ENCODE measurements around the gene DOK1. TPM values are rescaled to one million over a fixed set of nuclear protein-coding genes. Genes with fewer than 3 reads are reported as not detected.
A peak's percentile ranks its signal among the peaks of the same experiment; 100 is the strongest.
"Not testable (repeated sequence)": the region's sequence is repeated elsewhere in the genome, so short reads cannot be mapped to it uniquely, and the experiment has no call there.

The DOK1 gene
- polyA plus RNA-seq, 10 donors = 5.3 to 8.4 (median 6.4) TPM

DNA sequence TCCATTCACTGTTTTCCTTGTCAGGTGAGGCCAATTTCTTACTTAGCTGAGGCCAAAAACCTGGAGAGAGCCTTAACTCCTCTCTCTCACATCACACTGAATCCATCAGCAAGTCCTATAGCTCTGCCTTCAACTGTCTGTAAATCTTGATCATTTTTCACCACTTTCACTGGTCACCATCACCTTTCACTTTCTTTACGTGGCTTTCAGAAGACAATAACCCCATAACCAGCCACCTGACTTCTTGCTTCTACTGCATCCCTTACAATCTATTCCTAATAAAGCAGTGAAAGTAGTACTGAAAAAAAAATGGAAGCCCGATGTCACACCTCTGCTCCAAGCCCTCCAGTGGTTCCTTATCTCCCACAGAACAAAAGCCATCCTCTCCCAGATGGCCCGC is 8.5 kb upstream of the DOK1 start:
- no peak for DNase-seq

DNA sequence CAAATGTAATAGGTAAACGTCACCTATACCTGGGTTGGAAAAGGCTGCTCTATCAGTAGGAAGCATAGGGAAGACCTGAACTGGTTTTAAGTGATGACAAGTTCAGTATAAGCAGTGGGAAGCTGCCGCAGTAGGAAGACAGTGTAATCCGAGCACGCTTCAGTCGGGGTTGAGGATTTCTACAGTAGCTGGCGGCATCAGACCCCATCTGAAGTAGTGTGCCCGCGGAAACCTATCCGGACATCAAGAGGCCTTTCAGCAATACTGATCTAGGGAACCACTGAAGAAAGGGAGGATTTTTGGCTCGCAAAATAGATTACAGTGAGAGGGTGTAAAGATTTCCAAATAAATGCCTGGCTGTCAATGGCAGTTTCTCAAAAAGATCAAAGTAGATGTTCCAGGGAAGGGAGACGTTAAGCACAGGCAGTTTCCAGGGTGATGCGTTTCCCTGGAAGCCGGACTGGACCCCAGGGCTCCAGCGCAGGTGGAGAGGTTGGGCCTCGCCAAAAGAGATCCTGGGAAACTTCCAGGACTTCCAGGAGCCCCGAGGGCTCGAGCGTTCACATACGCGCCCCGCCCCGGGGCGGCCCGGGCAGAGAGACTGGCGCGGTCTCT is 6.1 kb upstream of the DOK1 start:
- peak in 1 of 3 donors; percentile 85 for DNase-seq

DNA sequence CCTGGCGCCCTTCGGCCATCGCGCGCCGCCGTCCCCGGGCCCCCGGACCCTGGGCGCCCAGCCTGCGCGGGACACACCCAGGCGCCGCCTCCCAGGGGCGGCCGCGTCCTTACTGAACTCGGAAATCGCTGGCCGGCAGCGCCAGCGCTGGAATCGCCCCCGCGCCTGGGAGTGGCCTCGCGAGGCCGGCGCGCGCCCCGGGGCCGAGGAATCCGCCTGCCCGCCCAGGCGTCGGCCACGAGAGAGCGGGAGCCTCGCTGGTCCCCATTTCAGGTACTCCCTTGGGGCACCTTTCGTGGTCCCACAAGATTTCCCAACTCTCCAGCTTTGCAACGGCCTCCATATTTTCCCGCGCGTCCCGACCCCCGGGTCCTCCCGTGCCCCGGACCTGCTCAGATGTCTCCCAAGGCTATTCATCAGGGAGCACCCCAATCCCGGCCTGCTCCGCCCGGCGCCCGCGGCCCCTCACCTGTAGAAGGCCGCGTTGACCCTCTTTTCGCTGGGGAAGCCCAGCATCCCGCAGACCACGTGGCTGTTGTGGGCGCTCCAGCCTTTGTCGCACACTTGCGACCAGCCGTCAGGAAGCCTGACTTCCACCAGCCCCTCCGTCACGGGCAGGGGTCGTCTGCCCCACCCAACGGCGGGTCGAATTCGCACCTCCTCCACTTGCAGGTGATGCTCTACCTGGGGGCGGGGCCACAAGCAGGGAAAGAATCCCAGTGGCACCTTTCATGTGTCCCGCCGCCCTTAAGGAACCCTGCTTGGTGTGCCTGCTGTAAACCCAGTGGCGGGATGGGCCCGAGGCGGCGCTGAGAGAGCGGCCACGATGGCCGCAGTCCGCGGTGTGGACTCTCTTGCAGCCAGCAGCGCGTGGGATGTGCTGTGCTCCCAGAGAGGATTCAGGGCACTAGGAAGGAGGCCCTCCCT is 5.4 kb upstream of the DOK1 start:
- peak in 2 of 3 donors; percentile 47 to 79 for DNase-seq

GRCh38 chr2:74550231-74550630 is 4.3 kb upstream of the DOK1 start:
- DNase-seq = no peak

DNA sequence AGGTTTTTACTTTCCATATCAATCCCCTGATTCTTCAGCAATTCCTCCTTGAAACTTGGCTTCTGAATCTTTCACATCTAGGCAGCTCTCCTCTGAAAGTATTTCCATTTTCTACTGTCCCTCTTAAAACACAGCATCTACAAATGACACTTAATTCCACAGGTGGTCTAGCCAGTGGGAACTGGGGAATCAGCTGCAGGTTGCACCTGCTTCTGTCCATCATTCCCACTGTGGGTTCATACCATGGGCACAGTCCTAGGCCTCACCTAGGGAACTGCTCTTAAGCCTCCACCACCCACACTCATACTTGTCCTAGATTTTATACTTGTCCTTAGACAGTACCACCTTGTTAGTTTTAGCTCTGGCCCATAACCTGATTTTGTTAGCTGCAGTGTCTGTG is 3.0 kb upstream of the DOK1 start:
- no peak for DNase-seq

- DNase-seq = no peak
These were observed 2.3 kb upstream of the DOK1 start for GRCh38 chr2:74551942-74552913.

- peak in 1 of 3 donors; percentile 56 for DNase-seq
These were observed 1.4 kb upstream of the DOK1 start for GRCh38 chr2:74552914-74553811.

DNA sequence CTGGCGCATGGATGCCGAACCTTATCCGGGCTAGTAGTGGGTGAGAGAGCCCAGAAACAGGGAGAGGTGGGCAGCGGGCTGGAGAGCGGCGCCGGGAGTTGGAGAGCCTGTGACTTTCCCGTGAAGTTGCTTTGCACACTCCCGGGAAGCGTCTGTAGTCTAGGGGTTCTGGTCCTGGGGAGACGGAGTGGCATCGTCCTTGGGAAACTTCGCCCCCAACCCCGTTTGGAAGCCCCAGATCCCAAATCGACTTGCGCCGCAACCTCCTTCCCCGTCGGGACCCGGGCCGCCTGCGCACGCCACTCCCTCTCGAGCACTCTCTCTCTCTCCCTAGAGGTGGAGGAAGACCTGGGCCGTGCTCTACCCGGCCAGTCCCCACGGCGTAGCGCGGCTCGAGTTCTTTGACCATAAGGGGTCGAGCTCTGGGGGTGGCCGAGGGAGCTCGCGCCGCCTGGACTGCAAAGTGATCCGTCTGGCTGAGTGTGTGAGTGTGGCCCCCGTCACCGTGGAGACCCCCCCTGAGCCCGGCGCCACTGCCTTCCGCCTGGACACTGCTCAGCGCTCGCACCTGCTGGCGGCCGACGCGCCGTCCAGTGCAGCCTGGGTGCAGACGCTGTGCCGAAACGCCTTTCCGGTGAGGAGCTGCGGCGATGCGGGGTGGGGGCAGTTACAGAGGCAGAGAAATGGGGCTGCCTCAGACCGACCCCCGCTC is 456 bp downstream of the DOK1 start:
- DNase-seq = no peak

- DNase-seq = no peak
These were observed 1.1 kb downstream of the DOK1 start for GRCh38 chr2:74555610-74556103.

DNA sequence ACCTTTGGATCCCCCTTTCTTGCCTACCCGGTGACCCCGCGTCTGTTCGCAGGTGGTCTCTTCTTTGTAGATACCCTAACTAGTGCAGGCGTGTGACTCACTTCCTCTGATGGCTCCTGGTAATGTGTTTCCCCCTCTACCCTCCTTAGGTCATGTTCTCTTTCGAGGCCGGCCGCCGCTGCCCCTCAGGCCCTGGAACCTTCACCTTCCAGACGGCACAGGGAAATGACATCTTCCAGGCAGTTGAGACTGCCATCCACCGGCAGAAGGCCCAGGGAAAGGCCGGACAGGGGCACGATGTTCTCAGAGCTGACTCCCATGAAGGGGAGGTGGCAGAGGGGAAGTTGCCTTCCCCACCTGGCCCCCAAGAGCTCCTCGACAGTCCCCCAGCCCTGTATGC is 1.6 kb downstream of the DOK1 start:
- DNase-seq = no peak

DNA sequence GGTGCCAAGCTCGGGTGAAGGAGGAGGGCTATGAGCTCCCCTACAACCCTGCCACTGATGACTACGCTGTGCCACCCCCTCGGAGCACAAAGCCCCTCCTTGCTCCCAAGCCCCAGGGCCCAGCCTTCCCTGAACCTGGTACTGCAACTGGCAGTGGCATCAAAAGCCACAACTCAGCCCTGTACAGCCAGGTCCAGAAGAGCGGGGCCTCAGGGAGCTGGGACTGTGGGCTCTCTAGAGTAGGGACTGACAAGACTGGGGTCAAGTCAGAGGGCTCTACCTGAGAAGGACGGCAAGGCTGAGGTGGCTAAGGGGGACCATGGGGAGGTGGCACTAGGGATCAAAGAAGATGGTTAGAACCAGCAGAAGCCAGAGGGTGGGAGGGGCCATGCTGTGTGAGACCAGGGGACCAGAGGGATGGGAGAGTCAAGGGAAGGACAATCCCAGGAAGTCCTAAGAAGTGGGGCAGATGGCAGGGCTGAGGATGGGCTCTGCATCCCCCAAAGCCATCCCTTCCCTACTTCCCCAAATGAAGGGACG is 2.4 kb downstream of the DOK1 start:
- no peak for DNase-seq

DNA sequence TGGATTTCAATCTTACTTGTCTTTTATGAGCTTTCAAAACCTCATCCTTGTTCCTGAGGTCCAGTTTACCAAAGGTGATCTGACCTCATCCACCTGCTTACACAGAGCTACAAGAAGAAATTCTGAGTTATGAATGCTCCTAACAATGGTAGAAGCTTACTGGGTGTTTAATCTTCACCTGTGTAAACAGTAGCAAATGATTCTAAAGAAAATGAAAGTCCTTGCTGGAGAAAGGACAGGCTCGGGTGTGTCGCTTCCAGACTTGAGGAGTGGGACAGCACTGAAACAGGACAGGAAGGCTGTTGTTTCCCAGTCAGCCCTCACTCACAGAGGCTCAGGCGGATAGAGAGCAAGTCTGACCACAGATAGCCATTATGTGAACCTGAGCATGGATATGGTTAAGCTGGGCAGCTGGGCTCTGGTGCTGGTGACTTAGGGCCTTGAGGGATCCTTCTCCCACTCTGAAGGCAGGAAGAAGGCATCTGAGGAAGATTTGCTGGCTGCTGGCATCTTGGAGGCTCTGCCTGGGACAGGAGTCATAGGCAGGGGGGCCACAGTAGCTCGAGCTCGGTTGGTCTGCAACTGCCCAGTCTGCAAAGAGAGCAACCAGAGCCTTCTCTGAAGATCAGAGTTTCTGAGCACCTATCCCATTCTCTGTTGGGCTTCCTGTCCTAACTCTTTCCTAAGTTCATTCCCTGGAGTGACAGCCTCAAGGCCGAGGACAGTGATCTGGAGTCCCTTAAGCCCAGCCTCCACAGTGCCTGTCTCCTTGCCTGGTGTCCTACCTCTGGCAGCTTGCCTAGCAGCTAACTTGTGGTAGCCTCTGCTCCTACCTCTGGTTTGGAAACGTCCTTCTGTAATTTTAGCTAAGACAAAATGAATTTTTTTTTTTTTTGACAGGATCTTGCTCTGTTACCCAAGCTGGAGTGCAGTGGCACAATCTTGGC is 4.0 kb downstream of the DOK1 start:
- DNase-seq = no peak

GRCh38 chr2:74559912-74560311 is 5.4 kb downstream of the DOK1 start:
- no peak for DNase-seq

DNA sequence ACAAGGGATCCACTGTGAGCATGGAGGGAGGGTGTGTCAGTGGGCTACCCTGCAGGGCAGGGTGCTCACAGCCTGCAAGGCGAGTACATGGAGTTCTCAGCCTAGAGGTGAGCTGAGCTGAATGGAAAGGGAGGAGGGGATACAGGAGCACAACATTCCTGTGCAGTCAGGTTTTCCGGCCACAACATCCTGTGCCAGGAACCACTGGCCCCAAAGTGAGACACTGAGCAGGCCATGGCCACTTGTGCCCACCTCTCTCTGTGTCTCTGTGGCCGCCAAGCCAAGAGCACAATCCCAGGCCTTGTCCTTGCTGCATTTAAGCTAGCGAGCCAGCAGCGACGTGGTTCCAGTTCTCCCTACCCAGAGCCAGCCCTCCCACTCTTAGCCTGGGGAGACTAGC is 6.1 kb downstream of the DOK1 start:
- DNase-seq = no peak

- not testable (repeated sequence) for DNase-seq
These were observed 6.5 kb downstream of the DOK1 start for GRCh38 chr2:74561022-74561421.

DNA sequence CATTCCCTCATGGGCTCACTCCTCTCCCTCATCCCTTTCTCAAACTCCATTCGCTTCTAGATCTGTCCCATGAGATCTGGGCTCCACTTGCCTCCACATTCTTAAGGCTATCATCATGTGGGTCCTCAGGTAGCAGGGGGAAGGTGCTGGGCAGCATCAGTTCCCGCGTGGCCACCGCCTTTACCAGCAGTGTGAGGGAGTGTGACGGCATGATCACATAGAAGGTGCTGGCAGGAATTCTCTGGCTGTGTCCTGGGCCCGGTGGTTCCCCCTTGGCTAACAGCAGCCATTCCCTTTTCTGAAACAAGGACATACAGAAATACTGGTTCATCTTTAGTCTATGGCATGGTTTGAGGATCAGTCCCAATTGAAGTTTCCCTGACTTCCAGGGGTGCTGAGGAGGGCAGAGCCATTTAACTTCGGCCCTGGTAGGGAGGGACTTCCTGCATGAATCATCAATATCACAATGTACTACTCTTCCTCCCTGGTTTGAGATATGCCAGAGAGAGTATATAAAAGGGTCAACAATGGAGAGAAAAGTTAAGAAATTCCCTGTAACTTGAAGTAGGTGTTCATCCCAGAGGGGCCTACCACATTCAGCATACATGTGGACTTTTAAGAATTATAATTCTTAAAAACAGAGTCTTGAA is 7.7 kb downstream of the DOK1 start:
- DNase-seq = no peak

DNA sequence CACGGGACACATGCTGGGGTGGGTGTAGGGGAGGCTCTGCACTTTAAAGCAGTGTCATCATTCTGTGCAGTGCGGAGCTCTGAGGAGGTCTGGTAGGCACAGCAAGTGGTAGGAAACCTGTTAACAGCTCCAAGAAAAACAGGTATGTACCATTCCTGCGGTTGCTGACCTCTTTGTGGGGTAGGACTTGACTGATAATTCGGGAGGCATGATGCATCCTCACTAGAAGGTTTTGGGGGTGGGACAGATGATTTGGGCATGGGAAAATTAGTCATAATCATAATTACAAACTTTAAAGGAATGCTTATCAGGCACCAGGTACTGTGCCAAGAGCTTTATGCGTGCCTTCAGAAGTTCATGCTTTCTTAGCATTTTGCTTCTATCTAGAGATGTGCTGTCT is 9.7 kb downstream of the DOK1 start:
- DNase-seq = no peak
